PFSK-1 (cell line): ENCODE results near the gene MBD3L5.

ENCODE experiments used
- POLR2AphosphoS5 ChIP-seq: IDR thresholded peaks from 2 replicates; pipeline ENCODE4 v1.6.1; 2012; ENCODE audit warnings: low read depth, mild to moderate bottlenecking, control low read depth, low read length, moderate library complexity
- TAF1 ChIP-seq: IDR thresholded peaks from 2 replicates; pipeline ENCODE4 v1.6.1; 2012; ENCODE audit warnings: low read length, control low read depth, borderline replicate concordance; ENCODE audit not compliant: insufficient read depth

GRCh38 chr19:7069904-7070226 lies 39.5 kb downstream of the MBD3L5 start:
- no peak for TF ChIP-seq POLR2AphosphoS5
- TF ChIP-seq TAF1: no peak
